ENCODE data around the gene FOXL1.

DNA sequence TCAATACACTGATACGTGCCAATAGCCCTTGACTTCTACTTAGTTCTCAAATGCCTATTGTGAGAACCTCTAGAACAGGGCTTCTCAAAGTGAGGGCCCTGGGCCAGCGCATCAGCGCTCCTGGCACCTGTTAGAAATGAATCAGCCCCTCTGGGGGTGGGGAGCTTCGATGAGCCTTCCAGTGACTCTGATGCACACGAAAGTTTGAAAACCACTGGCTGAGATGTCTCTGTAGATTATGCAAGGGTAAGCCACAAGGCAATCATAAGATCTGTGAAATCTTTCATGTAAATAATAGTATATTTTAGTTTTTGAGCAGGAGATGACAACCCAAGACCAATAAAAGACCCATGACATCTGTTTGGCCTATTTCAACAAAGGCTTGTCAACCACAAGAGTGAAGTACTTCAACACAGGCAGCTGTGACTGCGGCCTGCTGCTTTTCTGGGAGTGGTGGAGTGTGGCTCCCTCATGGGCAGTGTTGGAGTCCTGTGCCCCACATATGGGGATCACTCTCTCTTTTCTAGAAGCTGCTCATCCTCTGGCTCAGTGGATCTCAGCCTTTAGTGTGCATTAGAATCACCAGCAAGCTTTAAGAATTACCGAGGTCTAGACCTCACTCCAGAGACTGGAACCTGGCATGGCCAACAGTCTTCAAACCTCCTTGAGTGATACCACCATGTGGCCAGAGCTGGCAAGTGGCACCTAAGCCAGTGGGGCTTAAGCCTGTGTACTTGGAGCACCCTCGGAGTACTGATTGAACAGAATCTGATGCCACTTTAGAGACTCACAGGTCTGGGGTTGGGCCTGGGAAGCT is 29.1 kb upstream of the FOXL1 start:
- TF ChIP-seq TARDBP (CRISPR knock-in tag; IDR thresholded peaks at IDR 0.05) (no peak), TCF12 (IDR thresholded peaks at IDR 0.05) (no peak), TCF12 (CRISPR knock-in tag; IDR thresholded peaks at IDR 0.05) (no peak), NFE2L2 (IDR thresholded peaks at IDR 0.05; ENCODE audit: low read length) (no peak), ZNF343 (CRISPR knock-in tag; IDR thresholded peaks at IDR 0.05) (no peak)
- TF ChIP-seq, protein P1, sequence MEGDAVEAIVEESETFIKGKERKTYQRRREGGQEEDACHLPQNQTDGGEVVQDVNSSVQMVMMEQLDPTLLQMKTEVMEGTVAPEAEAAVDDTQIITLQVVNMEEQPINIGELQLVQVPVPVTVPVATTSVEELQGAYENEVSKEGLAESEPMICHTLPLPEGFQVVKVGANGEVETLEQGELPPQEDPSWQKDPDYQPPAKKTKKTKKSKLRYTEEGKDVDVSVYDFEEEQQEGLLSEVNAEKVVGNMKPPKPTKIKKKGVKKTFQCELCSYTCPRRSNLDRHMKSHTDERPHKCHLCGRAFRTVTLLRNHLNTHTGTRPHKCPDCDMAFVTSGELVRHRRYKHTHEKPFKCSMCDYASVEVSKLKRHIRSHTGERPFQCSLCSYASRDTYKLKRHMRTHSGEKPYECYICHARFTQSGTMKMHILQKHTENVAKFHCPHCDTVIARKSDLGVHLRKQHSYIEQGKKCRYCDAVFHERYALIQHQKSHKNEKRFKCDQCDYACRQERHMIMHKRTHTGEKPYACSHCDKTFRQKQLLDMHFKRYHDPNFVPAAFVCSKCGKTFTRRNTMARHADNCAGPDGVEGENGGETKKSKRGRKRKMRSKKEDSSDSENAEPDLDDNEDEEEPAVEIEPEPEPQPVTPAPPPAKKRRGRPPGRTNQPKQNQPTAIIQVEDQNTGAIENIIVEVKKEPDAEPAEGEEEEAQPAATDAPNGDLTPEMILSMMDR (CRISPR knock-in tag; IDR thresholded peaks at IDR 0.05): no peak
